Lower leg skin (tissue), 4 donors: Measurements from ENCODE around the gene TSPAN7. TPM values are rescaled to one million over a fixed set of nuclear protein-coding genes. Genes with fewer than 3 reads are reported as not detected.
A peak's percentile ranks its signal among the peaks of the same experiment; 100 is the strongest.

ENCODE experiments used
- DNase-seq, 2 donors: peaks; one replicate each; pipeline ENCODE4 v3.0.0-alpha.2; 2019; ENCODE audit warnings: low spot score in 2 of 2
- H3K4me3 ChIP-seq: fragments of 200-600 bp; sonication (generic); 2 replicates; pipeline ENCODE4 v1.5.1; 2017; ENCODE audit warnings: mild to moderate bottlenecking, low read depth; ENCODE audit not compliant: poor library complexity, severe bottlenecking
- POLR2A ChIP-seq, 2 donors: fragments of 450-650 bp; IDR thresholded peaks; one replicate each; pipeline ENCODE4 v1.6.1; 2016 to 2017; ENCODE audit warnings: antibody characterized with exemption in 2 of 2, mild to moderate bottlenecking in 1 of 2, moderate library complexity in 1 of 2
- WGBS, 2 donors: methylation state at CpG; one replicate each; pipeline ENCODE4 v1.1.5; 2018; 5-methylcytosine and 5-hydroxymethylcytosine counted together
- intact Hi-C: fragments of 100-400 bp; cut with DNase I; formaldehyde crosslinking; loops from one replicate; pipeline ENCODE4 v1.15.0; 2023; ENCODE audit warnings: low total_unique reads
- total RNA-seq, 4 donors: library from RNA; depleted of rRNA; stranded (reverse); fragments of >200 nt; gene quantifications; one replicate each; pipeline ENCODE4 v1.1.0, GENCODE V29; 2016
- TF ChIP-seq, protein P1 (sequence below), 3 donors: fragments of 450-650 bp; IDR thresholded peaks; one replicate each; pipeline ENCODE4 v1.5.1; 2016; ENCODE audit warnings: antibody characterized with exemption in 3 of 3, mild to moderate bottlenecking in 3 of 3, moderate library complexity in 2 of 3

The TSPAN7 gene
- total RNA-seq, 4 donors from 2014 or later: 7.0 to 31.3 (median 14.4) TPM

DNA sequence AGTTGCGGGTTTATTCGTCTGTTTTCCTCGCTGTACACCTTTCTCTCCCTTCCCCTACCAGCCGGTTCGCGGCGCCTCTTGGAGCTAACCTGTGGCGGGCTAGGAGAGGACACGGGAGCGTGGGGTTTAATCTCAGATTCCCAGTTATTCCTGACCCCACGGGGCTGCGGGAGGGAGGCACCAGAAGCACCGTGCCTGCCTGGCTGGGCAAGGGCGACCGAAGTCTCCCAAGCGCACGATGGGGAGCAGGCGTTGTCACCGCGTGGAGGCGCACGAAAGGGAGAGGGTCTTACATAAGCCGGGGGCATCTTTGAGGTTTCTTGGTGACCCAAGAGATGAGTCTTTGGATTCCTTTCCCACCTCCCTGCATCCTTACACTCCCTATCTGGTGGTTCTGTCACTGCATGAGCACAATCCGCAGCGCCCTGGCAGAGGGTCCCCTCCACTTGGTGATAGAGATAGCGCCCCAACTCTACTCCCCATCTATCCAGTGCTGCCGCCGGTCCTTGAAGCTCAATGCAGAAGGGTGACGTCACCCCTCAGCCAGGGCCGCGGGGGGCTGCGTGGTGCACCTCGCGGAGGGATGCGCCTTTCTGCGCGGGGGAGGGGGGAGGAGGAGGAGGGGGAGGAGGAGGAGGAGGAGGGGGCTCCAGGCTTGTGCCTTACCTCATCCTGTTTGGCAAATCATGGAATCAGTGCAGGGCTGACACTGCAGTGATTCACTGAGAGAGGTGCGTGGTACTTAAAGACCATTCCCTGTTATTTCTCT is 793 bp downstream of the TSPAN7 start:
- WGBS, 2 donors: 6 to 31% methylated on average over 2 to 38 of the region's 38 CpGs
- TF ChIP-seq, protein P1, sequence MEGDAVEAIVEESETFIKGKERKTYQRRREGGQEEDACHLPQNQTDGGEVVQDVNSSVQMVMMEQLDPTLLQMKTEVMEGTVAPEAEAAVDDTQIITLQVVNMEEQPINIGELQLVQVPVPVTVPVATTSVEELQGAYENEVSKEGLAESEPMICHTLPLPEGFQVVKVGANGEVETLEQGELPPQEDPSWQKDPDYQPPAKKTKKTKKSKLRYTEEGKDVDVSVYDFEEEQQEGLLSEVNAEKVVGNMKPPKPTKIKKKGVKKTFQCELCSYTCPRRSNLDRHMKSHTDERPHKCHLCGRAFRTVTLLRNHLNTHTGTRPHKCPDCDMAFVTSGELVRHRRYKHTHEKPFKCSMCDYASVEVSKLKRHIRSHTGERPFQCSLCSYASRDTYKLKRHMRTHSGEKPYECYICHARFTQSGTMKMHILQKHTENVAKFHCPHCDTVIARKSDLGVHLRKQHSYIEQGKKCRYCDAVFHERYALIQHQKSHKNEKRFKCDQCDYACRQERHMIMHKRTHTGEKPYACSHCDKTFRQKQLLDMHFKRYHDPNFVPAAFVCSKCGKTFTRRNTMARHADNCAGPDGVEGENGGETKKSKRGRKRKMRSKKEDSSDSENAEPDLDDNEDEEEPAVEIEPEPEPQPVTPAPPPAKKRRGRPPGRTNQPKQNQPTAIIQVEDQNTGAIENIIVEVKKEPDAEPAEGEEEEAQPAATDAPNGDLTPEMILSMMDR (IDR thresholded peaks at IDR 0.05): no peak
- no peak for TF ChIP-seq POLR2A (IDR thresholded peaks at IDR 0.05)
- peak overlapping the region; percentile 23 for H3K4me3 ChIP-seq
- intact Hi-C loops: no loop called here
- DNase-seq: peak in 1 of 2 donors; percentile 85

DNA sequence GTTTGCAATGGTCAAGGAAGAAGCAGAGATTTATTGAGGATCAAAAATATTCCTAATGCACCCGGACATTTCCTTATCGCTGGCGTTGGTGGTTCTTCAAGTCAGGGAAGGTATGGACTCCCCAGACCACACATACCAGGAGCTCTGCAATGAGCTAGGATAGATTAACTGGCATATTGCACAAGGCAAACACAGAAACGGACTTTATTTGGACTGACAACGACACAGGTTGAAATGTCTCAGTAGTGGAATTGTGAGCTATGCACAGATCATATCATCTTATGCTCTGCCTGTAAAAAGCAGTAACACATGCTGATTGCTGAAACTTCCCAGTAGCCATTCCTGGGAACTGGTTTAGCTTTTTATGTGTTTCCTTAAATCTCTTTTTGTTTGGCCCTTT is 1.7 kb downstream of the TSPAN7 start:
- TF ChIP-seq, protein P1 (IDR thresholded peaks at IDR 0.05): no peak
- TF ChIP-seq POLR2A (IDR thresholded peaks at IDR 0.05): no peak
- WGBS, 2 donors: 21 to 45% methylated on average over 5 of the region's 5 CpGs
- intact Hi-C loops: no loop called here
- no peak overlapping the region for H3K4me3 ChIP-seq
- DNase-seq: no peak

DNA sequence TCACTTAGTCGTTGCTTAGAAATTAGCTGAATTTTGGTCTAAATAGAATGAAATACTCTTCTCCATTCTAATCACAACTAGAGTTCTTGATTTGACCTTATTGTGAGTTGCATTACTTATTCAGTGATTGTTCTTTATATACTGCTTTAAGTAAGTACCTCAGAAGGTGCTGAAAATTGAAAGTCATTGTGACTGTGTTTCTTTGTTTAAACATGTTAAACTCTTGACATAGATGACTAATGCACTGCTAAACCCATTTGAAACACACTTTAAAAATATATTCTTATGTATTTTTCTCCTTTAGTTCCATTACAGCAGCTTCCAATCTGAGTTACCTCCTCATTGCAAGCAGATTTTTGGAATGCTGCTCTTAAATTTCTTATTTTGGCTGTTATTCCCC is 9.1 kb downstream of the TSPAN7 start:
- intact Hi-C loops: no loop called here
- no peak for DNase-seq
- WGBS, 2 donors: 74 to 84% methylated on average over 1 of the region's 1 CpG
- H3K4me3 ChIP-seq: no peak overlapping the region
- TF ChIP-seq, protein P1 (IDR thresholded peaks at IDR 0.05): no peak
- no peak for TF ChIP-seq POLR2A (IDR thresholded peaks at IDR 0.05)

DNA sequence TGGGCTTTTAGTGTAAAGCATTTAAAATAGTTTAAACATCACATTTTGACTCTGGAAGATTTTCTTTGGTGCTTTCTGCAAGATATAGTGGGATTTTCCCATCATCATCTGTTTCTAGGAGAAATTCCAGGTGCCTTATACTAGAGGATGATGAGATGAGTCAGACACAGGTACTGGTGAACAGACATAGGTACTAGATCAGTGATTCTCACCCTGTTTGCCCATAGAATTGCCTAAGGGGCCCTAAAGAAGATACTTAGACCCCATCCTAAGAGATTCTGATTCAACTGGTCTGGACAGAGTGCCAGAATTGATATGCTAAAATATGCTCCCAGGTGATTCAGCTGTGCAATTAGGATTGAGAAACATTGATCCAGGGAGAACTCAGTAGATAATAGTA is 9.7 kb downstream of the TSPAN7 start:
- TF ChIP-seq POLR2A (IDR thresholded peaks at IDR 0.05): no peak
- TF ChIP-seq, protein P1 (IDR thresholded peaks at IDR 0.05): no peak

DNA sequence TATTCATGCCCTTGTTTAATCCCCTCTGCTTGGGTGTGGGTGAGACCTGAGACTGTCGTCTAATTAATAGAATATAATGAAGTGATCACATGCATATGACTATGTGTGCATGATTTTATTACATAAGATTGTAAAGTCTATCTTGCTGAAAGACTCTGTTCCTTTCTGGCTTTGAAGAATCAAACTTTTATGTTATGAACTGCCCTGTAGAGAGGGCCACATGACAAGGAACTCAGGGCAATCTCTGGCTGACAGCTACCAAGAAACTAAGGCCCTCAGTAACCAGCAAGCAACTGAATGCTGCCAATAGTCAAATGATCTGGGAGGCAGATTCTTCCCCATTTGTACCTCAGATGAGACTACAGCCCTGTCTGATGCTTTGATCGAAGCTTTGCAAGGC is 13.5 kb downstream of the TSPAN7 start:
- WGBS, 2 donors: 73 to 91% methylated on average over 2 of the region's 2 CpGs
- intact Hi-C loops: no loop called here
- H3K4me3 ChIP-seq: no peak overlapping the region
- no peak for DNase-seq
- TF ChIP-seq, protein P1 (IDR thresholded peaks at IDR 0.05): no peak
- no peak for TF ChIP-seq POLR2A (IDR thresholded peaks at IDR 0.05)

More for the DNA sequence above, 9.7 kb downstream of the TSPAN7 start:
- H3K4me3 ChIP-seq: no peak overlapping the region
- intact Hi-C loops: no loop called here
- DNase-seq: no peak

DNA sequence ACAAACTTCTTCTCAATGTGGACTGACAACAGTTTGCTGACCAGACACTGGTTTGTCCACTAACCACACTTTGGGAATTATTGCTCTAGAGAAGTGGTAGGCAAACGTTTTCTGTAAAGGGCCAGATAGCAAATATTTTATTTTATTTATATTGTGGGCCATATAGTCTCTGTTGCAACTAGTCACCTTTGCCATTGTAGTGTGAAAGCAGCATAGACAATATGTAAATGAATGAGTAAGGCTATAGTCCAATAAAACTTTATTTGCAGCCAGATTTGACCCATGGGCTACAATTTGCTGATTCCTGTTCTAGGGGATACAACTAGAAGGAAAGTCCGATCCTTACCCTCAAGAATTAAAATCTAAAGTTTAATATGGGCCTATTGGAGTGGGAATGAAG is 14.5 kb downstream of the TSPAN7 start:
- no peak for TF ChIP-seq POLR2A (IDR thresholded peaks at IDR 0.05)
- TF ChIP-seq, protein P1 (IDR thresholded peaks at IDR 0.05): no peak
- no peak for DNase-seq
- 60 to 77% methylated on average over 2 of the region's 2 CpGs for WGBS, 2 donors
- no peak overlapping the region for H3K4me3 ChIP-seq
- intact Hi-C loops: no loop called here
